Measurements from ENCODE around the gene KIF13A. TPM values are rescaled to one million over a fixed set of nuclear protein-coding genes. Genes with fewer than 3 reads are reported as not detected.
A peak's percentile ranks its signal among the peaks of the same experiment; 100 is the strongest.

KIF13A gene
- polyA plus RNA-seq, 1 donor from 2014 or later: 1.4 TPM

DNA sequence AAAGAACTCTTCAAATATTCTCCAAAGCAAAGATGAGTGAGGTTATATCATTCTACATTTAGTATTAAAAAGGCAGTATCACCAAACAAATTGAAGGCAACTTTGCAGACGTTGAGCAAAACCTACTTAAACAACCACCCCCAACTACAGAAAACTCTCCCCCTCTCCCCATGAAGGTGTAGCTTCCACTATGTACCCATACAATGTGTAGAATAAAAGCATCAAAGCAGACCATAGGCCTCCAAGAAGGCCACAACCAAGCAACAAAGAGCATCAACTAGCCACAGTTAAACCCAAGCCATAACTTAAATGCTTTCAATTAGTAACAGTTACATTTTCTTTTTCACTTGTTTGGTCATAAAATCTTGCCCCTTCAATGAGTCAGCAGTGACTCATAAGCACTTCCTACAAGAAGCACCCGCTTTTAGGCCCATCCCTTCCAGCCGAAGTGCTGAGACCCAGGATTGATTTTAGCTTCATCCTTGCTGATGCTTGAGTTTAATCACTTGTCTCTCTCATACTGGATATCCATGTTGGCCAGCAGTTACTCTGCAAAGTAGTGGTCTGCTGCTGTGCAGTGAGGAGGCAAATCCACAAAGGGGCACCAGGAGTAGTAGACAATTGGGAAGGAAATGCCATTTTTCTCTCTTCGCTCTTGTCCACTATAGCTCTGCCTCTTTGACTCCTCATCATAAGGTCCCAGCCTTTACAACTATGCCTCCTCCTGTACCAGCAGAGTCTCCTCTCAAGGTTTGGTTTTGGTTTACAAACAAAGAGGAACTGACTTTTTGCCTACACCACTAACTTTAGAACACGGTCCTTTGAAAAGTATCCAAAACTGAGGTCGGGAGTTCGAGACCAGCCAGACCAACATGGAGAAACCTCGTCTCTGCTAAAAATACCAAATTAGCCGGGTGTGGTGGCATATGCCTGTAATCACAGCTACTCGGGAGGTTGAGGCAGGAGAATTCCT lies 272.3 kb downstream of the KIF13A start:
- H3K9me3 Mint-ChIP-seq: no peaks in the 10 kb centered on the region
- no peaks in the 10 kb centered on the region for H3K27me3 Mint-ChIP-seq
- peak overlapping the region in 1 of 4 donors; percentile 33 for H3K4me3 Mint-ChIP-seq
- peaks cover 5% of the 10 kb centered on the region for H3K36me3 Mint-ChIP-seq
- H3K4me1 Mint-ChIP-seq: peaks cover 0 to 1% (median 0%) of the 10 kb centered on the region in 3 donors
- no peak overlapping the region for H3K27ac Mint-ChIP-seq

DNA sequence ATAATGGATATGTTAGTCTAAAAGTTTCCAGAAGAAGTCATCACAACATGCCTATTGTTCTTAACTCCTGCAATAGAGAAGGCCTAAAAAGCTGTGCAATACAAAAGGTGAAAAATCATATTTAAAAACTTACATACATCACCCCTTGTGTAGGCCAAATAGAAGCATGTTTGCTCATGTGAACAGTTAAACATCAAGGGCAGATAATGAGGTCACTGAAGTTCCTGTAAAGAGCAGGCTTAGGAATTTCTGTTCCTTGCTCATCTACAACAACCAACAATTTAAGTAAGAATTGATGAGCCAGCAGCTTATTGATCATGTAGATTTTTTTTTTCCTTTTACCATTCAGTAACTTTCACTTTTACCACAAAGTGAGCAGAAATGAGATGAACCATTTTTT lies 273.3 kb downstream of the KIF13A start:
- Mint-ChIP-seq H3K9me3 (no peaks in the 10 kb centered on the region), H3K27me3 (no peaks in the 10 kb centered on the region), H3K36me3 (peaks cover 5% of the 10 kb centered on the region), H3K4me1 (peaks cover 0 to 1% (median 0%) of the 10 kb centered on the region in 3 donors), H3K4me3 (no peak overlapping the region), H3K27ac (no peak overlapping the region)

DNA sequence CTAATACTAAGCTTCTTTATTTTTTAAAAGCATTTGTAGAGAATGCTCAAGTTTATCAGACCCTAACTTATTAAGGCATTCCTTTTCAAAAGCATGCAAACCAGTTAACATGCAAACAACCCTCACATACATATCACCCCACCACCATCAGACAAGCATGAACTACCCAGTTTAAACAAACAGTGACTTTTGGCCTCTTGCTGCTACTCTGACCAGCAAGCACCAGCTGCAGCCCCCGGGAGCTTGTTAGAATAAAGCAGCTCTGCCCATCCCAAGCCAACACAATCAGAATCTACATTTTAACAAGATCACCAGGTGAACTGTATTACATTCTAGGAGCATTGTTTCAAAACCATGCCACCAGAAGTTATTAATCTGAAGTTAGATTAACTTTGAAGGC lies 274.9 kb downstream of the KIF13A start:
- H3K9me3 Mint-ChIP-seq: no peaks in the 10 kb centered on the region
- H3K36me3 Mint-ChIP-seq: peaks cover 5% of the 10 kb centered on the region
- no peak overlapping the region for H3K27ac Mint-ChIP-seq
- H3K27me3 Mint-ChIP-seq: no peaks in the 10 kb centered on the region
- H3K4me1 Mint-ChIP-seq: peaks cover 1 to 3% (median 1%) of the 10 kb centered on the region in 3 donors
- H3K4me3 Mint-ChIP-seq: no peak overlapping the region

DNA sequence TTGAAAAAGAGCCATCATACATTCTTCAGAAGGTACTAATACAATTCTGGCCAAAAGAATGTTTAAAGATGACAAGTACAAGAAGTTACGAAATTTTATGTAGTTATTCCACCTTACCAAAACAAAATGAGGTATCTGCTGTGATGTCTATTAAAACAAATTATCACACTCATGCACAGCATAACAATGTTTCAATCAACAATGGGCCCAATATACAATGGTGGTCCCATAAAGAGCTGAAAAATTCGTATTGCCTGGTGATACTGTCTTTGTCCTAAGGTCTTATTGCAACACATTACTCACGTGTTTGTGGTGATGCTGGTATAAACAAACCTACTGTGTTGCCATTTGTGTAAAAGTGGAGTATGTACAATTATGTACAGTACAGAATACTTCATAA lies 277.1 kb downstream of the KIF13A start:
- H3K9me3 Mint-ChIP-seq: no peaks in the 10 kb centered on the region
- no peak overlapping the region for H3K4me3 Mint-ChIP-seq
- peaks cover 2% of the 10 kb centered on the region for H3K27me3 Mint-ChIP-seq
- peaks cover 8 to 14% (median 12%) of the 10 kb centered on the region in 3 donors for H3K4me1 Mint-ChIP-seq
- peaks cover 5% of the 10 kb centered on the region for H3K36me3 Mint-ChIP-seq
- H3K27ac Mint-ChIP-seq: peak overlapping the region in 1 of 3 donors; percentile 16

DNA sequence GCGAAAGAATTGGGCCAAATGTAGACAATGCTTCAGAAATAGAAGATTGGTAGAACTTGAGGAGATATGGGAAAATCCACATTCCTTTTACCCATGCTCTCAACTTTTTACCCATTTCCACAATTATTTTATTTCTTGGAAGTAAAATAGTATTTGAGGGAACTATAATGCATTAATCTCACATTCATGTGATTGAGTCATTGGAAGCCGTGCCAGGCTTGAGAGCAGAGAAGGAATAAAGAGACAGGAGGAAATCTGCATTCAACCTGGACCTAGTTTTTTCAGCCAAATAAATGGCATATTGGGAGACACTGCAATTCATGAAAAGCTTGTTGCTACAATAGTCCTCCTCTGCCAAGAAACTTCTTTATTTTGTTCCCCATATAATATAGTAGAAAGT lies 278.0 kb downstream of the KIF13A start:
- Mint-ChIP-seq H3K9me3 (no peaks in the 10 kb centered on the region), H3K36me3 (no peaks in the 10 kb centered on the region), H3K27me3 (peaks cover 2% of the 10 kb centered on the region), H3K27ac (peak overlapping the region in 1 of 3 donors; percentile 12), H3K4me3 (no peak overlapping the region), H3K4me1 (peaks cover 8 to 14% (median 12%) of the 10 kb centered on the region in 3 donors)

Other genes with a start within 250 kb of the KIF13A start
- gene NHLRC1, start 135.0 kb upstream of the KIF13A start, polyA plus RNA-seq: 0.40 TPM
- 5.4 TPM for gene TPMT, start 167.4 kb upstream of the KIF13A start, polyA plus RNA-seq
- 2.3 TPM for gene KDM1B, start 167.8 kb upstream of the KIF13A start, polyA plus RNA-seq